GM12864 (cell line): ENCODE data around the gene SECISBP2.

Experiments used
- DNase-seq: peaks from one replicate; pipeline ENCODE4 v3.0.0-alpha.2; 2011; ENCODE audit warnings: low read depth
- H3K4me3 ChIP-seq: 2 replicates; pipeline ENCODE4 v1.5.1; 2011; ENCODE audit warnings: mild to moderate bottlenecking, low read depth, low read length, control low read depth
- CTCF ChIP-seq: IDR thresholded peaks from 2 replicates; pipeline ENCODE4 v1.5.1; 2011; ENCODE audit warnings: low read depth, mild to moderate bottlenecking, moderate library complexity, low read length, control low read depth, inconsistent platforms; ENCODE audit errors: missing control alignments

Gene SECISBP2

GRCh38 chr9:89319015-89319905, 960 bp downstream of the SECISBP2 start:
- no peak for TF ChIP-seq CTCF

DNA sequence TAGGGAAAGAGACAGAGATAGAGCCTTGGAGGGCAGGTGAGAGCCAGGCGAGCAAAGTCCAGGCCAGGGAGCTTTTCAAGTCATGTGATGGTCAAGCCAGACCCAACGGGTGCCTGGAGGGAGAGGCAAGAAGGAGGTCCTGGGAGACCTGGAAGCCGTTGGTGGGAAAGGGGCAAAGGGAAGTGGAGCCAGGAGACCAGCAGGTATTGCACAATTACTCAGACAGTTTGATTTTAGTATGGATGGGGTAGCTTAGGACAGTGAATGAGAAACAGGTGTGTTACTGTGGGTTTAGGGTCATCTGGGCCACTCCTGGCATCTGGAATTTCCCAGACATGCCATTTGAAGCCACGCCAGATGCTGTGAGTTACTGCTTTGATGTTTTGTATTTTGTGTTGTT, 5.1 kb downstream of the SECISBP2 start:
- no peak overlapping the region for H3K4me3 ChIP-seq
- DNase-seq = no peak
- no peak for TF ChIP-seq CTCF

More at GRCh38 chr9:89319015-89319905, 960 bp downstream of the SECISBP2 start:
- peak overlapping the region; percentile 78 for H3K4me3 ChIP-seq
- DNase-seq = no peak

GRCh38 chr9:89325733-89326132, 7.4 kb downstream of the SECISBP2 start:
- DNase-seq = no peak
- no peak overlapping the region for H3K4me3 ChIP-seq
- no peak for TF ChIP-seq CTCF

- DNase-seq = no peak
- TF ChIP-seq CTCF = no peak
- H3K4me3 ChIP-seq = no peak overlapping the region
Observed at GRCh38 chr9:89328064-89328463, 9.8 kb downstream of the SECISBP2 start.

GRCh38 chr9:89329917-89330316, 11.6 kb downstream of the SECISBP2 start:
- H3K4me3 ChIP-seq = no peak overlapping the region
- DNase-seq = no peak
- no peak for TF ChIP-seq CTCF

DNA sequence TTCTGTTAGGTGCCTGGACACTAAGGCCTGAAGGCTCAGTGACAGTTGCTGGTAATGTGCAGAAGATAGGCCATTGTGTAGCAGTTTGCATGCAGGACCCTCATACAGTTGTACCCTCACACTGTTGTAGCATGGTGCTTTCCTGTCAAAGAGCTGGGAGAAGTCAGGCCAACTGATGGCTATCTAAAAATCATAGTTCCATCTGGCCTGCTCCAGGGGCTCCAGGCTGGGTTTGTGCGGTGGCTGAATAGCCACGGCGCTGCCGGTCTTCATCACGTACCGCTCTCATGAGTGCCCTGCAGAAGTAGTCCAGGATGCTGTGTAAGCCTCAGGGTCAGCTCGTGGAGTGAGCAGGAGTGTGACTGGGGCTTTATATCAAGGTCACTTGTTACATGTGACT, 12.2 kb downstream of the SECISBP2 start:
- no peak for TF ChIP-seq CTCF
- no peak for DNase-seq
- H3K4me3 ChIP-seq = no peak overlapping the region

DNA sequence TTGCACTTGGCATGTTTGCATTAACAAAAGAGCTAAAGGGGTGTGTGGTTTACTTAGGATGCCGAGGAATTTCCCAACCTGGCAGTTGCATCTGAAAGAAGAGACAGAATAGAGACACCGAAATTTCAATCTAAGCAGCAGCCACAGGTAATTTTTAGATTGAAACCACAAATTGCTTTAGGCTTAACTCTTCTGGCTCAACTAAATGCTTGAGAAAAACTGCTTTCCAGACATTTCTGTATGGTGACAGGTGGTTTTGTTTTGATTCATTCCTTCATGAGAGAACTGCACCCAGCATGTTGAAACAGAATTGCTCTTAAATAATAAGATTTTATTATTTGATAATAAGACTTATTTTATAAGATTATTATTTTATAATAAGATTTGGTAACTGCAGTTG, 21.5 kb downstream of the SECISBP2 start:
- no peak for TF ChIP-seq CTCF
- no peak overlapping the region for H3K4me3 ChIP-seq
- DNase-seq = no peak
